Panc1 (cell line): ENCODE measurements around the gene RAI1. TPM values are rescaled to one million over a fixed set of nuclear protein-coding genes. Genes with fewer than 3 reads are reported as not detected.

Experiments used
- ATAC-seq: fragments of 200-7000 bp; cut with Tn5 transposase; 2 replicates; pipeline ENCODE4 v1.9.1; 2020; ENCODE audit warnings: mild to moderate bottlenecking, moderate library complexity
- BruUV-seq: library from RNA; stranded (reverse); fragments of 400-500 nt; replicated peaks from 2 replicates; lab custom pipeline; 2021; lab: Mats Ljungman, UMichigan
- CTCF ChIA-PET: fragments of 300-600 bp; sonication (Branson Sonifier 250); formaldehyde crosslinking; loops from one replicate; lab custom pipeline; 2022; ENCODE audit warnings: antibody characterized with exemption; lab: Charles Lee
- POLR2A ChIA-PET: fragments of 300-600 bp; sonication (Branson Sonifier 250); formaldehyde crosslinking; loops from one replicate; lab custom pipeline; 2022; ENCODE audit warnings: antibody characterized with exemption; lab: Charles Lee
- DNase-seq: peaks from one replicate; pipeline ENCODE4 v3.0.0-alpha.2; 2010; ENCODE audit warnings: low read depth, low spot score
- H3K27ac ChIP-seq: 2 replicates; pipeline ENCODE4 v1.5.1; 2011; ENCODE audit warnings: mild to moderate bottlenecking, low read length, inconsistent platforms
- H3K27me3 ChIP-seq: fragments of 200-500 bp; sonication (Bioruptor generic); 2 replicates; pipeline ENCODE4 v1.6.0; 2014; ENCODE audit warnings: low read length, inconsistent platforms; ENCODE audit not compliant: control insufficient read depth, insufficient read depth
- H3K36me3 ChIP-seq: fragments of 200-500 bp; sonication (Bioruptor generic); 2 replicates; pipeline ENCODE4 v1.5.1; 2014; ENCODE audit warnings: inconsistent platforms, mild to moderate bottlenecking, low read length, moderate library complexity; ENCODE audit not compliant: control insufficient read depth, insufficient read depth
- H3K4me1 ChIP-seq: 2 replicates; pipeline ENCODE4 v1.5.1; 2011; ENCODE audit warnings: inconsistent platforms, mild to moderate bottlenecking, low read length, moderate library complexity; ENCODE audit not compliant: control insufficient read depth, insufficient read depth
- H3K4me3 ChIP-seq, 2 experiments: 2 replicates each; pipeline ENCODE4 v1.5.1; 2011 to 2012; ENCODE audit warnings: low read depth in 2 of 2, low read length in 2 of 2, mild to moderate bottlenecking in 2 of 2, inconsistent platforms in 1 of 2, moderate library complexity in 1 of 2
- H3K9me3 ChIP-seq: fragments of 200-500 bp; sonication (Bioruptor generic); 2 replicates; pipeline ENCODE4 v1.5.1; 2014; ENCODE audit warnings: low read depth, mild to moderate bottlenecking, inconsistent platforms, low read length, moderate library complexity; ENCODE audit not compliant: control insufficient read depth, insufficient read depth
- POLR2AphosphoS5 ChIP-seq: IDR thresholded peaks from 2 replicates; pipeline ENCODE4 v1.6.1; 2012; ENCODE audit warnings: mild to moderate bottlenecking, low read depth, low read length, moderate library complexity
- SIN3A ChIP-seq: IDR thresholded peaks from 2 replicates; pipeline ENCODE4 v1.6.1; 2012; ENCODE audit warnings: low read depth, mild to moderate bottlenecking, low read length, moderate library complexity, borderline replicate concordance; ENCODE audit not compliant: insufficient read depth
- TCF7L2 ChIP-seq: IDR thresholded peaks from 2 replicates; pipeline ENCODE4 v1.6.1; 2011; ENCODE audit warnings: mild to moderate bottlenecking, low read depth, low read length, inconsistent platforms
- in situ Hi-C: cut with HindIII; loops from 2 replicates; pipeline ENCODE4 v1.10.0; 2016; ENCODE audit warnings: low sequenced_read_pairs, low pct_unique_long_range_greater_than_20kb
- intact Hi-C: fragments of 100-400 bp; cut with micrococcal nuclease; formaldehyde crosslinking; loops from one replicate; pipeline ENCODE4 v1.10.0; 2022; ENCODE audit not compliant: unreplicated experiment
- total RNA-seq: library from RNA; stranded (reverse); gene quantifications from one replicate; pipeline ENCODE4 v1.2.1, GENCODE V29; 2021; ENCODE audit not compliant: unreplicated experiment
- TF ChIP-seq, protein P1 (sequence below), 2 experiments: IDR thresholded peaks; 2 replicates each; pipeline ENCODE4 v1.6.1; 2011 to 2012; ENCODE audit warnings: low read depth in 2 of 2, control low read depth in 1 of 2, low read length in 1 of 2, mild to moderate bottlenecking in 1 of 2, moderate library complexity in 1 of 2; ENCODE audit not compliant: insufficient read depth in 1 of 2
- TF ChIP-seq, protein P2 (sequence below): fragments of 450-650 bp; IDR thresholded peaks from 2 replicates; pipeline ENCODE4 v1.5.1; 2017; ENCODE audit warnings: mild to moderate bottlenecking

The RAI1 gene
- total RNA-seq, 1 experiment from 2014 or later = 51.0 TPM

DNA sequence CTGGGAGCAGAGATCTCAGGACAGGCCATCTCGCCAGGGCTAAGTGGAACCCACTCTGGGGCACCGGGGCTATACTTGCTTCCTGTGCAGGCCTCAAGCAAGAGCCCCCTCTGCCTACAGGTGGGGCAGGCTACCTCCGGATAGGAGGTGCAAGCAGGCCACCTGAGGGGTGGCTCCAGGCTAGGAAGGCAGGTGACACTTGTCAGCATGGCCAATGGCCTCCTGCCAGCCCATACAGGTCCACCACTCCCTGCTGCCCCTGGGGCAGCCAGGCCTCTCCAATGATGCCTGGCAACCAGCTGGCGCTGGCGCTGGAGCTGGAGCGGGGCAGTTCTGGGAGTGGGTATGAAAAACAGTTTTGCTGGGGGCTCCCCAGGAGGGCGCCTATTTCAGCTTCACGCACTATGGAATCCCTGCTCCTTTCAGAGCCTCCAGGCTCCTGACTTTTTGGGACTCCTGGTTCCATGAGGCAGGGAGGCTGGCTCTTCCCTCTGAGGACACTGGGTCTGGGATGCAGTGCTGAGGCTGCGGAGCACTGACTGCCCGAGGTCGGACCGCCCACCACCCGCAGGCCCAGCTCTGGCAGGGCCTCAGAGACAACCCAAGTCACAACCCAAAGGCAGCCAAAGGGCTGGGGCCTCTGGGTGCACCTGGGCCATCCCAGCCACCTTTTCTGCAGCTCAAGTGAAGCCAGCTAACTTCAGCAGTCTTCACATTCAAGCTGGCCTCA lies 164.0 kb downstream of the RAI1 start:
- peaks cover 32% of the 10 kb centered on the region for H3K4me1 ChIP-seq
- H3K9me3 ChIP-seq = no peaks in the 10 kb centered on the region
- H3K4me3 ChIP-seq = no peak overlapping the region
- H3K27me3 ChIP-seq = no peaks in the 10 kb centered on the region
- no peak overlapping the region for H3K27ac ChIP-seq
- TF ChIP-seq, protein P1, sequence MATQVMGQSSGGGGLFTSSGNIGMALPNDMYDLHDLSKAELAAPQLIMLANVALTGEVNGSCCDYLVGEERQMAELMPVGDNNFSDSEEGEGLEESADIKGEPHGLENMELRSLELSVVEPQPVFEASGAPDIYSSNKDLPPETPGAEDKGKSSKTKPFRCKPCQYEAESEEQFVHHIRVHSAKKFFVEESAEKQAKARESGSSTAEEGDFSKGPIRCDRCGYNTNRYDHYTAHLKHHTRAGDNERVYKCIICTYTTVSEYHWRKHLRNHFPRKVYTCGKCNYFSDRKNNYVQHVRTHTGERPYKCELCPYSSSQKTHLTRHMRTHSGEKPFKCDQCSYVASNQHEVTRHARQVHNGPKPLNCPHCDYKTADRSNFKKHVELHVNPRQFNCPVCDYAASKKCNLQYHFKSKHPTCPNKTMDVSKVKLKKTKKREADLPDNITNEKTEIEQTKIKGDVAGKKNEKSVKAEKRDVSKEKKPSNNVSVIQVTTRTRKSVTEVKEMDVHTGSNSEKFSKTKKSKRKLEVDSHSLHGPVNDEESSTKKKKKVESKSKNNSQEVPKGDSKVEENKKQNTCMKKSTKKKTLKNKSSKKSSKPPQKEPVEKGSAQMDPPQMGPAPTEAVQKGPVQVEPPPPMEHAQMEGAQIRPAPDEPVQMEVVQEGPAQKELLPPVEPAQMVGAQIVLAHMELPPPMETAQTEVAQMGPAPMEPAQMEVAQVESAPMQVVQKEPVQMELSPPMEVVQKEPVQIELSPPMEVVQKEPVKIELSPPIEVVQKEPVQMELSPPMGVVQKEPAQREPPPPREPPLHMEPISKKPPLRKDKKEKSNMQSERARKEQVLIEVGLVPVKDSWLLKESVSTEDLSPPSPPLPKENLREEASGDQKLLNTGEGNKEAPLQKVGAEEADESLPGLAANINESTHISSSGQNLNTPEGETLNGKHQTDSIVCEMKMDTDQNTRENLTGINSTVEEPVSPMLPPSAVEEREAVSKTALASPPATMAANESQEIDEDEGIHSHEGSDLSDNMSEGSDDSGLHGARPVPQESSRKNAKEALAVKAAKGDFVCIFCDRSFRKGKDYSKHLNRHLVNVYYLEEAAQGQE (IDR thresholded peaks at IDR 0.05; ENCODE audit: insufficient read depth in 1 of 2, low read depth in 2 of 2, low read length in 1 of 2) = no peak
- TF ChIP-seq SIN3A = no peak
- TF ChIP-seq, protein P2, sequence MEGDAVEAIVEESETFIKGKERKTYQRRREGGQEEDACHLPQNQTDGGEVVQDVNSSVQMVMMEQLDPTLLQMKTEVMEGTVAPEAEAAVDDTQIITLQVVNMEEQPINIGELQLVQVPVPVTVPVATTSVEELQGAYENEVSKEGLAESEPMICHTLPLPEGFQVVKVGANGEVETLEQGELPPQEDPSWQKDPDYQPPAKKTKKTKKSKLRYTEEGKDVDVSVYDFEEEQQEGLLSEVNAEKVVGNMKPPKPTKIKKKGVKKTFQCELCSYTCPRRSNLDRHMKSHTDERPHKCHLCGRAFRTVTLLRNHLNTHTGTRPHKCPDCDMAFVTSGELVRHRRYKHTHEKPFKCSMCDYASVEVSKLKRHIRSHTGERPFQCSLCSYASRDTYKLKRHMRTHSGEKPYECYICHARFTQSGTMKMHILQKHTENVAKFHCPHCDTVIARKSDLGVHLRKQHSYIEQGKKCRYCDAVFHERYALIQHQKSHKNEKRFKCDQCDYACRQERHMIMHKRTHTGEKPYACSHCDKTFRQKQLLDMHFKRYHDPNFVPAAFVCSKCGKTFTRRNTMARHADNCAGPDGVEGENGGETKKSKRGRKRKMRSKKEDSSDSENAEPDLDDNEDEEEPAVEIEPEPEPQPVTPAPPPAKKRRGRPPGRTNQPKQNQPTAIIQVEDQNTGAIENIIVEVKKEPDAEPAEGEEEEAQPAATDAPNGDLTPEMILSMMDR = no peak
- TF ChIP-seq POLR2AphosphoS5 = no peak
- no peak for TF ChIP-seq TCF7L2
- ATAC-seq (no peak), DNase-seq (no peak)
- intact Hi-C loops (no loop called here), in situ Hi-C loops (no loop called here)
- ChIA-PET POLR2A (interaction anchor here (0.9 kb wide), 1 partner anchor 9 kb away, joined by 3 read pairs; no protein-coding TSS in a partner anchor), CTCF (interaction anchor here (0.6 kb wide), 1 partner anchor 204 kb away, joined by 6 read pairs; no protein-coding TSS in a partner anchor)
- BruUV-seq = no TSS peak
- H3K36me3 ChIP-seq = no peaks in the 10 kb centered on the region

DNA sequence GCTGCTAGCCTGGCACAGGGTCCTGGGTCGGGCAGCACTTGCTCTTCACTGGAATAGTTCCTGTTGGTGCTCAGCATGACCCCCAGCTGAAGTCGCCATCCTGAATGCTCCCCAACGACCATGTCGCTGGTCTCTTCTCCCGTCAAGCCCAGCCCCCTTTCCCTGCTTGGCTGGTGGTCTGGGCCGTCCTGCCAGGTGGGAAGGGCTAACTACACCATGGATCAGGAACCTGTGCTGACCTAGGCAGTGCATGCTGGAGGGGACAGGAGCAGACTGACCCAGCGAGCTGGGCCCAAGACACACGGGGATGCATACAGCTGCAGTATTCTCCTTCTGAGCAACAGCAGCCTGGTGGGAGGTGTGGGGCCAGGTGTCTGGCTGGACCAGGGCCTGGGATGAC lies 164.7 kb downstream of the RAI1 start:
- in situ Hi-C loops (no loop called here), intact Hi-C loops (no loop called here)
- Histone ChIP-seq H3K4me3 (no peak overlapping the region), H3K4me1 (peaks cover 30% of the 10 kb centered on the region), H3K27me3 (no peaks in the 10 kb centered on the region), H3K9me3 (no peaks in the 10 kb centered on the region), H3K27ac (no peak overlapping the region), H3K36me3 (no peaks in the 10 kb centered on the region)
- POLR2A ChIA-PET = interaction anchor here (0.9 kb wide), 1 partner anchor 10 kb away, joined by 3 read pairs; no protein-coding TSS in a partner anchor
- no peak for DNase-seq
- no TSS peak for BruUV-seq
- TF ChIP-seq SIN3A = no peak
- no peak for TF ChIP-seq POLR2AphosphoS5
- no peak for TF ChIP-seq TCF7L2
- TF ChIP-seq, protein P2 = no peak
- TF ChIP-seq, protein P1 (IDR thresholded peaks at IDR 0.05; ENCODE audit: insufficient read depth in 1 of 2, low read depth in 2 of 2, low read length in 1 of 2) = no peak
- CTCF ChIA-PET = no interaction called here
- ATAC-seq = no peak
